Heart left ventricle (tissue), 13 donors: ENCODE results near the gene TCF23.

Experiments
- POLR2A ChIP-seq, 2 donors: fragments of 450-650 bp; IDR thresholded peaks; one replicate each; pipeline ENCODE4 v1.6.1; 2017; ENCODE audit warnings: antibody characterized with exemption in 2 of 2, mild to moderate bottlenecking in 2 of 2, moderate library complexity in 2 of 2
- TF ChIP-seq, protein P1 (sequence below), 12 donors: fragments of 200-600 bp; sonication (generic) in 4 of 12; IDR thresholded peaks; one replicate each; pipeline versions ENCODE4 v1.5.0 to v1.8.0; 2018 to 2022; ENCODE audit warnings: antibody characterized with exemption in 12 of 12, mild to moderate bottlenecking in 5 of 12
- donor health status: ischemic (EF 13 %, LVEDD 7.1; RV severe dilation, severe dysfunction).
- donor health status: DM: no; HTN: yes; CAD: no.
- donor health status: DM: no; HTN: no; CAD: no.
- donor health status: ischemic (EF 25% LVEDD 6.9; RV normal size, moderate dysfunction).
- donor health status: ischemic (EF 25% LVEDD 5.7; RV mildly dilated, moderate dysfunction).
- donor health status: ischemic (EF 35%, LVEDD 5.7; RV mildly dilated, moderate dysfunction).
- donor health status: nonischemic (EF 11% LVEDD 7.7; RV severe dilation, severe dysfunction).
- donor health status: DM: yes; HTN: yes; CAD: no.
- donor health status: PGD.
- donor health status: ischemic (EF 29% LVEDD 5.4; RV normal size, mild dysfunction).
- donor health status: nonischemic (EF 23%, LVEDD 6.1; RV moderate dilation, normal function).

DNA sequence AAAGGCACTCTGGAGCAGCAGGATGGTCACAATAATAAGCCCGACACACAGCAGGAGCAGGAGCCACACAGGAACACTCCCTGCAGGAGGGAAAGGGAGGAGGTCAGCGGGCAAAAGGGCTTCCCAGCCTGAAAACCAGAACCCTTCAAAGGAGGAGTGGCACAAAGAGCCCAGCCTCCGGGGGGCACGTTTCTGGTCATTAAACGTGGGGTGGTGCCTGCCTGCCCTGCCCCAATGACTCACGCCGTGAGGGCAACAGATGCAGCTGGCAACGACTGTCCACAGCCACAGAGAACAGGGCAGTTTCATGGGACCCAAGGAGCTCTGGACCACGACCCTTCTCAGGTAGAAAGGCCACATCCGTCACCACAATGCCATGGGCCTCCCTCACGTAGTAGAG lies 17.4 kb upstream of the TCF23 start:
- TF ChIP-seq, protein P1, sequence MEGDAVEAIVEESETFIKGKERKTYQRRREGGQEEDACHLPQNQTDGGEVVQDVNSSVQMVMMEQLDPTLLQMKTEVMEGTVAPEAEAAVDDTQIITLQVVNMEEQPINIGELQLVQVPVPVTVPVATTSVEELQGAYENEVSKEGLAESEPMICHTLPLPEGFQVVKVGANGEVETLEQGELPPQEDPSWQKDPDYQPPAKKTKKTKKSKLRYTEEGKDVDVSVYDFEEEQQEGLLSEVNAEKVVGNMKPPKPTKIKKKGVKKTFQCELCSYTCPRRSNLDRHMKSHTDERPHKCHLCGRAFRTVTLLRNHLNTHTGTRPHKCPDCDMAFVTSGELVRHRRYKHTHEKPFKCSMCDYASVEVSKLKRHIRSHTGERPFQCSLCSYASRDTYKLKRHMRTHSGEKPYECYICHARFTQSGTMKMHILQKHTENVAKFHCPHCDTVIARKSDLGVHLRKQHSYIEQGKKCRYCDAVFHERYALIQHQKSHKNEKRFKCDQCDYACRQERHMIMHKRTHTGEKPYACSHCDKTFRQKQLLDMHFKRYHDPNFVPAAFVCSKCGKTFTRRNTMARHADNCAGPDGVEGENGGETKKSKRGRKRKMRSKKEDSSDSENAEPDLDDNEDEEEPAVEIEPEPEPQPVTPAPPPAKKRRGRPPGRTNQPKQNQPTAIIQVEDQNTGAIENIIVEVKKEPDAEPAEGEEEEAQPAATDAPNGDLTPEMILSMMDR (IDR thresholded peaks at IDR 0.05), result no peak
- TF ChIP-seq POLR2A (IDR thresholded peaks at IDR 0.05), result no peak
